ENCODE results near the gene TESK1. TPM values are rescaled to one million over a fixed set of nuclear protein-coding genes. Genes with fewer than 3 reads are reported as not detected.

TESK1 gene
- total RNA-seq, 1 donor from 2014 or later = 42.4 TPM

- no peaks in the 10 kb centered on the region for H3K27me3 Mint-ChIP-seq
- no peak for DNase-seq (ENCODE audit: extremely low spot score, unreplicated experiment)
- peaks cover 12% of the 10 kb centered on the region for H3K4me1 Mint-ChIP-seq (ENCODE audit: unreplicated experiment)
- TF ChIP-seq CTCF (conservative IDR thresholded peaks at IDR 0.05) = no peak
- no peak overlapping the region for H3K4me3 Mint-ChIP-seq
- no peak overlapping the region for H3K27ac Mint-ChIP-seq
- no peaks in the 10 kb centered on the region for H3K9me3 Mint-ChIP-seq
- H3K36me3 Mint-ChIP-seq = peaks cover 5% of the 10 kb centered on the region
Measured at GRCh38 chr9:35559792-35560530, 45.1 kb upstream of the TESK1 start.

- no peak for DNase-seq (ENCODE audit: extremely low spot score, unreplicated experiment)
- Mint-ChIP-seq H3K4me1 (ENCODE audit: unreplicated experiment) (peaks cover 12% of the 10 kb centered on the region), H3K4me3 (no peak overlapping the region), H3K27ac (no peak overlapping the region), H3K36me3 (peaks cover 5% of the 10 kb centered on the region), H3K9me3 (no peaks in the 10 kb centered on the region), H3K27me3 (peaks cover 2% of the 10 kb centered on the region)
- TF ChIP-seq CTCF (conservative IDR thresholded peaks at IDR 0.05) = no peak
Measured at GRCh38 chr9:35560625-35561337, 44.3 kb upstream of the TESK1 start.

- no peak overlapping the region for H3K4me3 Mint-ChIP-seq
- H3K36me3 Mint-ChIP-seq = peaks cover 5% of the 10 kb centered on the region
- DNase-seq (ENCODE audit: extremely low spot score, unreplicated experiment) = no peak
- H3K27me3 Mint-ChIP-seq = peaks cover 2% of the 10 kb centered on the region
- TF ChIP-seq CTCF (conservative IDR thresholded peaks at IDR 0.05) = no peak
- peaks cover 12% of the 10 kb centered on the region for H3K4me1 Mint-ChIP-seq (ENCODE audit: unreplicated experiment)
- no peaks in the 10 kb centered on the region for H3K9me3 Mint-ChIP-seq
- no peak overlapping the region for H3K27ac Mint-ChIP-seq
Measured at GRCh38 chr9:35561468-35562261, 43.4 kb upstream of the TESK1 start.

- TF ChIP-seq CTCF (conservative IDR thresholded peaks at IDR 0.05) = no peak
- peak overlapping the region; percentile 57 for H3K27ac Mint-ChIP-seq
- no peaks in the 10 kb centered on the region for H3K36me3 Mint-ChIP-seq
- DNase-seq (ENCODE audit: extremely low spot score, unreplicated experiment) = no peak
- H3K4me1 Mint-ChIP-seq (ENCODE audit: unreplicated experiment) = peaks cover 12% of the 10 kb centered on the region
- no peak overlapping the region for H3K4me3 Mint-ChIP-seq
- peaks cover 2% of the 10 kb centered on the region for H3K27me3 Mint-ChIP-seq
- H3K9me3 Mint-ChIP-seq = no peaks in the 10 kb centered on the region
Measured at GRCh38 chr9:35562895-35563780, 41.9 kb upstream of the TESK1 start.

GRCh38 chr9:35563791-35564197, 41.3 kb upstream of the TESK1 start:
- H3K4me3 Mint-ChIP-seq = no peak overlapping the region
- H3K9me3 Mint-ChIP-seq = no peaks in the 10 kb centered on the region
- peaks cover 12% of the 10 kb centered on the region for H3K4me1 Mint-ChIP-seq (ENCODE audit: unreplicated experiment)
- peaks cover 2% of the 10 kb centered on the region for H3K27me3 Mint-ChIP-seq
- peak overlapping the region; percentile 57 for H3K27ac Mint-ChIP-seq
- no peaks in the 10 kb centered on the region for H3K36me3 Mint-ChIP-seq
- DNase-seq (ENCODE audit: extremely low spot score, unreplicated experiment) = no peak
- no peak for TF ChIP-seq CTCF (conservative IDR thresholded peaks at IDR 0.05)
